ENCODE measurements around the gene CYP19A1. TPM values are rescaled to one million over a fixed set of nuclear protein-coding genes. Genes with fewer than 3 reads are reported as not detected.
"Not testable (repeated sequence)": the region's sequence is repeated elsewhere in the genome, so short reads cannot be mapped to it uniquely, and the experiment has no call there.

CYP19A1 gene
- total RNA-seq, 4 donors from 2014 or later: 0.38 TPM; not detected in 3

DNA sequence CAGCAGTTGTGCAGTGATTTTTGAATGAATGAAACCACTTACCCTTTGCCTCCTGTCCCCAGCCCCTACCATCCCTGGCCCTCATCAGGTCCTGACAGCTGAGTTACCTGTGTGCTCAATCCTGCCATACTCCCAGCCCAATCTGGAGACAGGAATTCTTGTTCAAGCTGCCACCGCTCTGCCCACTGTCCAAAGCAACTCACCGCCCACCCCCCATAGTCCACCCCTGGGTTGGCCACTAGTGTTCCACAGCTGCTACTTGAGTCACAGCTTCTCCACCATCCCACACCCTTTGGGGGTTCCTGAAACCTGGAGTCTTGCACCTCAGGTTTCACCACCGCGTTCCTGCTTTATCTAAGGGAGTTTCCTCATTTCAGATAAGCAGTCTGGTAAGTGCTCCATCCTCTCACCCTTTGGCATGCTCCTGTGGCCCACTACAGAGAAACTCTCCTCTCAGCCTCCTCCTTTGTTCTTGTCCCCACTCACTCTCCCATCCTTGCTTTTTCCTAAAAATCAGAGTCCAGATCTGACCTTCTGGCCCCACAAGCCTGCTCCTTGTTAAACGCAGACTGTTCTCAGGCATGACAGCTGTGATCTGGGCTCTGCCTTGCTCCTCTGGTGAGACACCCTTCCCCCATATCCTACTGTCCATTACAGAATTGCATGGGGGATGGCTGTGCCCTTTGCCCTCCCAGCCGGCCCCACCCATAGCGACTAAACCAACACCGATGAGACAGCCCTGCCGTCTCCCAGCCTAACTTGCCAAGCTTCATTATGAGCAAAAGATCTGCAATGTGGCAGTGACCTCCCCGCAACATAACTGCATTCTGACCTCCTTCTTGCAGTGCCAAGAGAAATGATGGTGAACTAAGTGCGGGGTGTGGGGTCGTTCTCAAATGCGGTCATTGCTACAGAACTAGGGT is 50.0 kb downstream of the CYP19A1 start:
- Histone ChIP-seq H3K27me3 (peaks cover 0 to 14% (median 0%) of the 10 kb centered on the region in 4 donors), H3K4me1 (no peaks in the 10 kb centered on the region), H3K27ac (no peak overlapping the region), H3K36me3 (no peaks in the 10 kb centered on the region), H3K9me3 (no peaks in the 10 kb centered on the region), H3K4me3 (no peak overlapping the region)
- 78 to 83% methylated on average over 12 to 13 of the region's 13 CpGs for WGBS, 2 donors
- intact Hi-C loops (cut with DNase I): no loop called here
- no peak for DNase-seq
- TF ChIP-seq POLR2A (IDR thresholded peaks at IDR 0.05) (no peak), CTCF (IDR thresholded peaks at IDR 0.05) (no peak)

GRCh38 chr15:51286816-51287215 is 51.6 kb downstream of the CYP19A1 start:
- H3K4me1 ChIP-seq: peaks cover 0 to 8% (median 0%) of the 10 kb centered on the region in 3 donors
- peaks cover 0 to 14% (median 0%) of the 10 kb centered on the region in 4 donors for H3K27me3 ChIP-seq
- TF ChIP-seq POLR2A (IDR thresholded peaks at IDR 0.05) (no peak), CTCF (IDR thresholded peaks at IDR 0.05) (no peak)
- H3K36me3 ChIP-seq: no peaks in the 10 kb centered on the region
- no peak overlapping the region for H3K4me3 ChIP-seq
- 70 to 100% methylated on average over 1 of the region's 1 CpG for WGBS, 2 donors
- DNase-seq: no peak
- no peak overlapping the region for H3K27ac ChIP-seq
- intact Hi-C loops (cut with DNase I): no loop called here
- no peaks in the 10 kb centered on the region for H3K9me3 ChIP-seq

DNA sequence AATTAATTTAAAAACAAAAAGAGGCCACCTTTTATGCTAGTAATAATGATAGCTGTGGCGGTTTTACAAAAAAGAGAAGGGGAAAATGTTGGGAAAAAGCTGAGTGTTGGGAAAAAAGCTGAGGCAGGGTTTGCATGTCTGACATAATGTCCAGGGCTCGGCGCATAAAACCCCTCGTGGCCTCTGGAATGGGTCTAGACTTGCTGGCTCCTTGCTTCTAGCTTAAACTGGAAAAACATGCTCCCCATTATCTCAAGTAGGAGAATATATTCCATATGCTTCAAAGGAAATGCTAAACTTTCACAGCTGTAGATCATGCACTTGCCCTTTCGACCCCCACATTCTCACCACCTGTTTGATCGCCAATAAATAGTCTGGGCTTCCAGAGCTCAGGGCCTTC is 53.0 kb downstream of the CYP19A1 start:
- intact Hi-C loops (cut with DNase I): no loop called here
- no peak for DNase-seq
- H3K4me1 ChIP-seq: peaks cover 0 to 12% (median 0%) of the 10 kb centered on the region in 3 donors
- H3K27me3 ChIP-seq: peaks cover 0 to 10% (median 0%) of the 10 kb centered on the region in 4 donors
- H3K9me3 ChIP-seq: no peaks in the 10 kb centered on the region
- no peak for TF ChIP-seq CTCF (IDR thresholded peaks at IDR 0.05)
- no peaks in the 10 kb centered on the region for H3K36me3 ChIP-seq
- WGBS, 2 donors: 66 to 79% methylated on average over 6 of the region's 6 CpGs
- H3K27ac ChIP-seq: no peak overlapping the region
- no peak overlapping the region for H3K4me3 ChIP-seq

DNA sequence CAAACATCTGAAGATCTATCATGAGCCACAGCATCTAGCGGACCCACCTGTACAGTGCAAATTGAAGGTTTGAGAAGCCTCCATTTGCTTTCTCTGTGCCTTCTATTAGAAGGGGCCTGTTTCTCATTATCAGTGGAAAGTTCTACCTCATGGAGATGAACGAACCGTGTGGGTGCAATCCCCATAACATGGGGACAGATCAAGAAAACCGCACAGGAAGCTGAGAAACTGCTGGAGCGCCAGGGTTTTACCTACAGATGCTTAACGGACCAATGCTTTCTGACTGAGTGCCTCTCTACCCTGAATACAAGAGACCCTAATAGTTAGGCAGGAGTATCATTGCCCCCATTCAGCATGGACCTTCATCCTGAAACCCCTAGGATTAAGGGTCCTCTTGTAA is 53.5 kb downstream of the CYP19A1 start:
- H3K9me3 ChIP-seq: no peaks in the 10 kb centered on the region
- no peak for TF ChIP-seq CTCF (IDR thresholded peaks at IDR 0.05)
- no peak for TF ChIP-seq POLR2A (IDR thresholded peaks at IDR 0.05)
- 83 to 92% methylated on average over 5 to 6 of the region's 6 CpGs for WGBS, 2 donors
- no peaks in the 10 kb centered on the region for H3K36me3 ChIP-seq
- H3K27me3 ChIP-seq: peaks cover 0 to 6% (median 0%) of the 10 kb centered on the region in 4 donors
- H3K4me3 ChIP-seq: no peak overlapping the region
- no peak overlapping the region for H3K27ac ChIP-seq
- intact Hi-C loops (cut with DNase I): no loop called here
- peaks cover 0 to 12% (median 0%) of the 10 kb centered on the region in 3 donors for H3K4me1 ChIP-seq
- DNase-seq: no peak

- 61 to 63% methylated on average over 6 of the region's 6 CpGs for WGBS, 2 donors
- Histone ChIP-seq H3K36me3 (no peaks in the 10 kb centered on the region), H3K27ac (no peak overlapping the region), H3K4me3 (no peak overlapping the region), H3K9me3 (no peaks in the 10 kb centered on the region), H3K27me3 (peaks cover 0 to 17% (median 0%) of the 10 kb centered on the region in 4 donors), H3K4me1 (peaks cover 0 to 12% (median 0%) of the 10 kb centered on the region in 3 donors)
- TF ChIP-seq POLR2A (IDR thresholded peaks at IDR 0.05): no peak
- TF ChIP-seq CTCF (IDR thresholded peaks at IDR 0.05): no peak
- no peak for DNase-seq
- intact Hi-C loops (cut with DNase I): no loop called here
Measured at GRCh38 chr15:51283026-51283425, 55.4 kb downstream of the CYP19A1 start.

- 51 to 69% methylated on average over 2 of the region's 2 CpGs for WGBS, 2 donors
- DNase-seq; H3K27ac ChIP-seq; H3K9me3 ChIP-seq; intact Hi-C loops (cut with DNase I); H3K4me3 ChIP-seq; H3K36me3 ChIP-seq: not testable (repeated sequence)
- Histone ChIP-seq H3K27me3 (peaks cover 0 to 19% (median 0%) of the 10 kb centered on the region in 4 donors), H3K4me1 (peaks cover 0 to 12% (median 0%) of the 10 kb centered on the region in 3 donors)
Measured at GRCh38 chr15:51282241-51282640, 56.2 kb downstream of the CYP19A1 start.

All from esophagus squamous epithelium (tissue), 5 donors.